ENCODE results near the gene CAPN15. TPM values are rescaled to one million over a fixed set of nuclear protein-coding genes. Genes with fewer than 3 reads are reported as not detected.

CAPN15 gene
- total and polyA plus RNA-seq, 9 of the 15 experiments (the other 6 are each of a cell fraction or from before 2014, with no cell fraction given): 0.62 to 111 (median 14.2) TPM

DNA sequence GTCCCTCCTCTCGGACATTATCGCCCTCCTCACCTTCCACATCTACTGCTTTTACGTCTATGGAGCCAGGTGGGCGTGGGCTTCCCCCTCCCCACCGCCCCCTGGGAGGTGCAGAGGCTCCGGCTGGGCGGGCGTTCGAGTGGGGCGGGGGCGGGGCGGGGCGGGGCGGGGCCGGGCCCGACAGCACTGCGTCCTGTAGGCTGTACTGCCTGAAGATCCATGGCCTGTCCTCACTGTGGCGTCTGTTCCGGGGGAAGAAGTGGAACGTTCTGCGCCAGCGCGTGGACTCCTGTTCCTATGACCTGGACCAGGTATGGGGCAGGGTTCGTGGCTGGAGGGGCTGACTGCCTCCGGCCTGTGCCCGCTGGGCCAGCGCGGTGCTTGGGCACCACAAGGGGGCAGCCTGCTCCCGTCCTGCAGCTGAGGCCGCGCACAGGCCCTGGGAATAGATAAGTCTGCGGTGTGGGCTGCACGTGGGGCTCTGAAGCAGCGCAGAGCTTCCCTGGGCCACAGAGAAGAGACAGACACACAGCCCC lies 51.4 kb downstream of the CAPN15 start (continued):
- TF ChIP-seq BCLAF1 (IDR thresholded peaks at IDR 0.05; ENCODE audit: borderline replicate concordance in 1 of 2, control insufficient read depth in 1 of 2, low read depth in 2 of 2, low read length in 1 of 2) (no peak), ARID3B (CRISPR knock-in tag; IDR thresholded peaks at IDR 0.05; ENCODE audit: borderline replicate concordance) (no peak), STAG1 (CRISPR knock-in tag; IDR thresholded peaks at IDR 0.05; ENCODE audit: borderline replicate concordance) (peak; percentile 91), MCM3 (IDR thresholded peaks at IDR 0.05) (no peak), ZSCAN32 (CRISPR knock-in tag; IDR thresholded peaks at IDR 0.05) (no peak), THAP12 (CRISPR knock-in tag; IDR thresholded peaks at IDR 0.05) (no peak), KHSRP (IDR thresholded peaks at IDR 0.05) (no peak), NCOA4 (IDR thresholded peaks at IDR 0.05; ENCODE audit: partially characterized antibody) (no peak), RBM25 (IDR thresholded peaks at IDR 0.05; ENCODE audit: low read depth, low read length, severe bottlenecking) (no peak), ZC3H4 (CRISPR knock-in tag; IDR thresholded peaks at IDR 0.05; ENCODE audit: borderline replicate concordance) (no peak; the same call in 1 of the 2 replicates), ELF1 (tag; IDR thresholded peaks at IDR 0.05) (no peak), PTTG1 (tag; IDR thresholded peaks at IDR 0.05; ENCODE audit: low read depth) (no peak), ZNF253 (CRISPR knock-in tag; conservative IDR thresholded peaks at IDR 0.05) (no peak), GABPB1 (CRISPR knock-in tag; IDR thresholded peaks at IDR 0.05) (peak; percentile 85), CBX5 (IDR thresholded peaks at IDR 0.05; ENCODE audit: borderline replicate concordance, low read depth) (0 out of 2 replicates have a peak, but pooled peaks have one; percentile 54), ILK (tag; IDR thresholded peaks at IDR 0.05; ENCODE audit: borderline replicate concordance, low read depth) (no peak)
- TF ChIP-seq, protein P1, sequence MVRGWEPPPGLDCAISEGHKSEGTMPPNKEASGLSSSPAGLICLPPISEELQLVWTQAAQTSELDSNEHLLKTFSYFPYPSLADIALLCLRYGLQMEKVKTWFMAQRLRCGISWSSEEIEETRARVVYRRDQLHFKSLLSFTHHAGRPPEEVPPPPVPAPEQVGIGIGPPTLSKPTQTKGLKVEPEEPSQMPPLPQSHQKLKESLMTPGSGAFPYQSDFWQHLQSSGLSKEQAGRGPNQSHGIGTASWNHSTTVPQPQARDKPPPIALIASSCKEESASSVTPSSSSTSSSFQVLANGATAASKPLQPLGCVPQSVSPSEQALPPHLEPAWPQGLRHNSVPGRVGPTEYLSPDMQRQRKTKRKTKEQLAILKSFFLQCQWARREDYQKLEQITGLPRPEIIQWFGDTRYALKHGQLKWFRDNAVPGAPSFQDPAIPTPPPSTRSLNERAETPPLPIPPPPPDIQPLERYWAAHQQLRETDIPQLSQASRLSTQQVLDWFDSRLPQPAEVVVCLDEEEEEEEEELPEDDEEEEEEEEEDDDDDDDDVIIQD (CRISPR knock-in tag; IDR thresholded peaks at IDR 0.05): no peak
- TF ChIP-seq, protein P2, sequence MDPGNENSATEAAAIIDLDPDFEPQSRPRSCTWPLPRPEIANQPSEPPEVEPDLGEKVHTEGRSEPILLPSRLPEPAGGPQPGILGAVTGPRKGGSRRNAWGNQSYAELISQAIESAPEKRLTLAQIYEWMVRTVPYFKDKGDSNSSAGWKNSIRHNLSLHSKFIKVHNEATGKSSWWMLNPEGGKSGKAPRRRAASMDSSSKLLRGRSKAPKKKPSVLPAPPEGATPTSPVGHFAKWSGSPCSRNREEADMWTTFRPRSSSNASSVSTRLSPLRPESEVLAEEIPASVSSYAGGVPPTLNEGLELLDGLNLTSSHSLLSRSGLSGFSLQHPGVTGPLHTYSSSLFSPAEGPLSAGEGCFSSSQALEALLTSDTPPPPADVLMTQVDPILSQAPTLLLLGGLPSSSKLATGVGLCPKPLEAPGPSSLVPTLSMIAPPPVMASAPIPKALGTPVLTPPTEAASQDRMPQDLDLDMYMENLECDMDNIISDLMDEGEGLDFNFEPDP (CRISPR knock-in tag; IDR thresholded peaks at IDR 0.05): no peak

Measured in K562 (cell line).